ENCODE data around the gene SPDYE16. TPM values are rescaled to one million over a fixed set of nuclear protein-coding genes. Genes with fewer than 3 reads are reported as not detected.
"Not testable (repeated sequence)": the region's sequence is repeated elsewhere in the genome, so short reads cannot be mapped to it uniquely, and the experiment has no call there.

SPDYE16 gene
- total RNA-seq, 1 donor from 2014 or later, result not detected

DNA sequence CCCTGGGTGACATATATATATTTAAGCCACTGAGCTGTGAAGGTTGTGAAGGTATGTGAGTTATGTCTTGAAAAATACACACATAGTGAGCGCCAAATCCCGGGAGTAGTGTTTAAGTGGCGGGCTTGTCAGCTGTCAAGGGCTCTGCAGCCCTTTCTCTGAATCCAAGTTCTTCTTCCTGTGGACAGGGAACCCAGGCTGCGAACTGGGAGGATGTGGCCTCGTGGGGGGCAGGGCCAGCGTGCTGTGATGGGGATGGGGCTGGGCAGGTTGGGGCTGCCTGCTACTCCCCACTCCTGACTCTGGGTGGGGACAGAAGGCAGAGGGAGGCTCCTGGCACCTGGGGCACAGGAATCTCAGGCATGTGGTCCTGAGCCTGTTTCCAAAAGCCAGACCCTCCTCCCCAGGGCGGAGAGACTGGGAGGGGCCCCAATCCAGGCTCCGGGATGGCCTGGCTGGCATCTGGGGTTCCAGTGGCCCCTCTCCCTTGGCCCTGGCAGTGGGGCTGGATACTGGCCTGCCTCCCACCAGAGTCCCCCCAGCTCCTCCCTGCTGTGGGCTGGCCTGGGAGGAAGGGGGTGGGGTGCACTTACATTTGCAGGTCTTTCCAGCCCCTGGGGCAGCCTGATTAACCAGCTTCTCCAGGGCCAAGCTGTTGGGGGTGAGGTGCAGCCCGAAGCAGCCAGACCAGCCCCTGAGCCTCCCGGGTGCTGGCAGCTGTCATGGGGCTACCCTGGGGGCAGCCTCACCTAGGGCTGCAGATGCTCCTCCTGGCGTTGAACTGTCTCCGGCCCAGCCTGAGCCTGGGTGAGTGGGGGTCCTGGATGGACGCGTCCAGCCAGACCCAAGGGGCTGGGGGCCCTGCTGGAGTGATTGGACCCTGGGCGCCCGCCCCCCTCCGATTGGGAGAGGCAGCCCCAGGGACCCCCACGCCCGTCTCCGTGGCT, 32.9 kb downstream of the SPDYE16 start, which contains the start of gene UPK3B:
TSS of gene UPK3B (plus strand) at position 622 of the 947 bp plus-strand sequence. CDS start at position 723, 101 bp downstream.
- DNase-seq (ENCODE audit: low read depth), result no peak
- H3K27me3 ChIP-seq (ENCODE audit: control insufficient read depth, insufficient read depth, low read length), result no peaks in the 10 kb centered on the region
- H3K4me3 ChIP-seq (ENCODE audit: low read depth, low read length), result no peak within 1 kb of the TSS
- TF ChIP-seq, protein P1, sequence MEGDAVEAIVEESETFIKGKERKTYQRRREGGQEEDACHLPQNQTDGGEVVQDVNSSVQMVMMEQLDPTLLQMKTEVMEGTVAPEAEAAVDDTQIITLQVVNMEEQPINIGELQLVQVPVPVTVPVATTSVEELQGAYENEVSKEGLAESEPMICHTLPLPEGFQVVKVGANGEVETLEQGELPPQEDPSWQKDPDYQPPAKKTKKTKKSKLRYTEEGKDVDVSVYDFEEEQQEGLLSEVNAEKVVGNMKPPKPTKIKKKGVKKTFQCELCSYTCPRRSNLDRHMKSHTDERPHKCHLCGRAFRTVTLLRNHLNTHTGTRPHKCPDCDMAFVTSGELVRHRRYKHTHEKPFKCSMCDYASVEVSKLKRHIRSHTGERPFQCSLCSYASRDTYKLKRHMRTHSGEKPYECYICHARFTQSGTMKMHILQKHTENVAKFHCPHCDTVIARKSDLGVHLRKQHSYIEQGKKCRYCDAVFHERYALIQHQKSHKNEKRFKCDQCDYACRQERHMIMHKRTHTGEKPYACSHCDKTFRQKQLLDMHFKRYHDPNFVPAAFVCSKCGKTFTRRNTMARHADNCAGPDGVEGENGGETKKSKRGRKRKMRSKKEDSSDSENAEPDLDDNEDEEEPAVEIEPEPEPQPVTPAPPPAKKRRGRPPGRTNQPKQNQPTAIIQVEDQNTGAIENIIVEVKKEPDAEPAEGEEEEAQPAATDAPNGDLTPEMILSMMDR (IDR thresholded peaks at IDR 0.05; ENCODE audit: insufficient read depth, low read length, poor library complexity, severe bottlenecking), result no peak
- no peaks in the 10 kb centered on the region for H3K36me3 ChIP-seq (ENCODE audit: control insufficient read depth, insufficient read depth, low read length)

DNA sequence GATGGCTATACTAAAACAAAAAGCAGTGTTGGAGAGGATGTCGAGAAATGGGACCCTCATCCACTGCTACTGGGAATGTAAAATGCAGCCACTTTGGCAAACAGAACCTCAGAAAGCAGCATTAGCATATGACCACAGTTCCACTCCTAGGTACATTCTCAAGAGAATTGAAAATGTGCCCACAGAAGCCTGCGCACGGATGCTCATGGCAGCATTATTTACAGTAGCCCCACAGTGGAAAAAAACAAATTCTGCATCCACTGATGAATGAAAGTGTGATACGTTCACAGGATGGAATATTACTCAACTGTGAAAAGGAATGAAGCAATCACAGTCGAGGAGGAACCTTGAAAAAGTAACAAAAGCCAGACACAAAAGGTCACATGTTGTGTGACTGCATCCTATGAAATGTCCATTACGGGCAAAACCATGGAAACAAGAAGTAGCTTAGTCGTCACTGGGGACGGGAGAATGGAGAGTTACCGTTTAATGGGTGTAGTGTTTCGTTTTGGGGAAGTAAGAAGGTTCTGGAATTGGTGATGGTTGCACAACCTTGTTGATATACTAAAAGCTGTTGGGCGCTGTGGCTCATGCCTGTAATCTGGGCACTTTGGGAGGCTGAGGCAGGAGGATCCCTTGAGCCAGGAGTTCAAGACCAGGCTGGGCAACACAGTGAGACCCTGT, 35.2 kb downstream of the SPDYE16 start:
- DNase-seq (ENCODE audit: low read depth), result no peak

GRCh38 chr7:76506643-76507042, 36.5 kb downstream of the SPDYE16 start:
- H3K27me3 ChIP-seq (ENCODE audit: control insufficient read depth, insufficient read depth, low read length); DNase-seq (ENCODE audit: low read depth); H3K4me3 ChIP-seq (ENCODE audit: low read depth, low read length); H3K36me3 ChIP-seq (ENCODE audit: control insufficient read depth, insufficient read depth, low read length): not testable (repeated sequence)

More for the DNA sequence above, 35.2 kb downstream of the SPDYE16 start:
- H3K27me3 ChIP-seq (ENCODE audit: control insufficient read depth, insufficient read depth, low read length), result no peaks in the 10 kb centered on the region
- no peak overlapping the region for H3K4me3 ChIP-seq (ENCODE audit: low read depth, low read length)
- H3K36me3 ChIP-seq (ENCODE audit: control insufficient read depth, insufficient read depth, low read length), result no peaks in the 10 kb centered on the region
- TF ChIP-seq, protein P1 (IDR thresholded peaks at IDR 0.05; ENCODE audit: insufficient read depth, low read length, poor library complexity, severe bottlenecking), result no peak

GRCh38 chr7:76506081-76506440, 37.0 kb downstream of the SPDYE16 start:
- DNase-seq (ENCODE audit: low read depth), result no peak
- TF ChIP-seq, protein P1 (IDR thresholded peaks at IDR 0.05; ENCODE audit: insufficient read depth, low read length, poor library complexity, severe bottlenecking), result no peak
- Histone ChIP-seq H3K36me3 (ENCODE audit: control insufficient read depth, insufficient read depth, low read length) (no peaks in the 10 kb centered on the region), H3K27me3 (ENCODE audit: control insufficient read depth, insufficient read depth, low read length) (no peaks in the 10 kb centered on the region), H3K4me3 (ENCODE audit: low read depth, low read length) (no peak overlapping the region)

DNA sequence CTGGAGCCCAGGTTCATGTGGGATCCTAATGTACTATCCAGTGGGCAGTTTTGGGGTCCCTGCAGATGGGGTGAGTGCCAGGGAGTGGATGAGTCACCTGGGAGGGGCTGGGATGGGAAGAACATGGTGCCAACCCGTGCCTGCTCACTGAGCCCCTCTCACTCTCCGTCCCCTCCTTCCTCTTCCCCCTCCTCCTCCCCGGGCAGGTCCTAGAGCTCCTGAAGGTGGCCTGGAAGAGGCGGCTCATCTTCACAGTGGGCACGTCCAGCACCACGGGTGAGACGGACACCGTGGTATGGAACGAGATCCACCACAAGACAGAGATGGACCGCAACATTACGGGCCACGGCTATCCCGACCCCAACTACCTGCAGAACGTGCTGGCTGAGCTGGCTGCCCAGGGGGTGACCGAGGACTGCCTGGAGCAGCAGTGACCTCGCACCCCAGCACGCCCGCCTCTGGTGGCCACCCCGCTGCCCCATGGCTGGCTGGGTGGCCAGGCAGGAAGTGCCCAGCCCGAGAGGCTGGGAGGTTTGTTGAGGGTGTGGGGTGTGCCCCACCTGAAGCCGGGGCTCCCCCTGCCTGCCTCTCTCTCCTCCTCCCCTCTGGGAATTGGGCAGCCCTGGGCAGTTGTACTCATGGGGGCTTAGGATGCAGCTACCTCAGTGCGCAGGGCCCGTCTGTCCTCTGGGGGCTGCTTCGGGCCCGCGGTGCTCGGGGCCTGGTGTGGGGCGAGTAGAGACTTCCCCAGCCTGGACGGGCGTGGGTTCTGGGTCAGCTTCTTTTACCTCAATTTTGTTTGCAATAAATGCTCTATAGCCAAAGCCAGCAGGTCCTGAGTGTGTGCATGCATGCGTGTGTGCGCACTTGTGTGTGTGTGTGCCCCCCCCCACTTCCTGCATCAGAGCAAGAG, 37.7 kb downstream of the SPDYE16 start:
- DNase-seq (ENCODE audit: low read depth), result no peak
- TF ChIP-seq, protein P1 (IDR thresholded peaks at IDR 0.05; ENCODE audit: insufficient read depth, low read length, poor library complexity, severe bottlenecking), result no peak

GRCh38 chr7:76504351-76505167, 38.5 kb downstream of the SPDYE16 start:
- not testable (repeated sequence) for H3K4me3 ChIP-seq (ENCODE audit: low read depth, low read length); H3K27me3 ChIP-seq (ENCODE audit: control insufficient read depth, insufficient read depth, low read length); H3K36me3 ChIP-seq (ENCODE audit: control insufficient read depth, insufficient read depth, low read length); DNase-seq (ENCODE audit: low read depth)

More for the DNA sequence above, 37.7 kb downstream of the SPDYE16 start:
- no peaks in the 10 kb centered on the region for H3K27me3 ChIP-seq (ENCODE audit: control insufficient read depth, insufficient read depth, low read length)
- no peaks in the 10 kb centered on the region for H3K36me3 ChIP-seq (ENCODE audit: control insufficient read depth, insufficient read depth, low read length)
- H3K4me3 ChIP-seq (ENCODE audit: low read depth, low read length), result no peak overlapping the region

DNA sequence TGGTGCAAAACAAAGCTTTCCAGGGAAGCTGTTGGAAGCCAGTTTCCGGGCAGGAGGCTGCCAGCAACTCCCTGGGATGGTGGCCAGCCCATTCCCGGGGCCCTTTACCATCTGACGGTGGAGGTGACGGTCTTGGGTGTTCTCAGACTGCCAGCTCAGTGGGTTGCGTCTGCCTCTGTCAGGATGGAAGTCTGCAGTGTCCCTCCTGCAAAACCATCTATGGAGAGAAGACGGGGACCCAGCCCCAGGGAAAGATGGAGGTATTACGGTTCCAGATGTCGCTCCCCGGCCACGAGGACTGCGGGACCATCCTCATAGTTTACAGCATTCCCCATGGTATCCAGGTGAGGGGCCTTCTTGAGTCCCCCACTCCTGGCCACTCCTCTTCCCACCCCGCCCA, 39.9 kb downstream of the SPDYE16 start:
- not testable (repeated sequence) for H3K36me3 ChIP-seq (ENCODE audit: control insufficient read depth, insufficient read depth, low read length); H3K4me3 ChIP-seq (ENCODE audit: low read depth, low read length); H3K27me3 ChIP-seq (ENCODE audit: control insufficient read depth, insufficient read depth, low read length); DNase-seq (ENCODE audit: low read depth)

- not testable (repeated sequence) for H3K4me3 ChIP-seq (ENCODE audit: low read depth, low read length); DNase-seq (ENCODE audit: low read depth); H3K36me3 ChIP-seq (ENCODE audit: control insufficient read depth, insufficient read depth, low read length); H3K27me3 ChIP-seq (ENCODE audit: control insufficient read depth, insufficient read depth, low read length)
Observed at GRCh38 chr7:76502836-76503235, 40.3 kb downstream of the SPDYE16 start.

DNA sequence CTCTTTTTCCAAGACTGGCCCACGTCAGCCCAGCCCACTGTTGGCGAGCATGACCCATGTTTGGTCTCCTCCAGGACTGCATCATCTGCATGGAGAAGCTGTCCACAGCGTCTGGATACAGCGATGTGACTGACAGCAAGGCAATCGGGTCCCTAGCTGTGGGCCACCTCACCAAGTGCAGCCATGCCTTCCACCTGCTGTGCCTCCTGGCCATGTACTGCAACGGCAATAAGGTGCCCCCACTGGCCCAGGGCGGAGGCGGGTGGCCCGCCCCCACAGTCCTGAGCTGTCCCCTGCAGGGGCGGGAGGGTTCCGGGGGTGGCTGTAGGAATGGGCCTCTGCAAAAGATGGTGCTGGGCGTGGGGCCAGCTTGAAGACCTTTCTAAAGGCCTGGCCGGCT, 40.9 kb downstream of the SPDYE16 start:
- H3K36me3 ChIP-seq (ENCODE audit: control insufficient read depth, insufficient read depth, low read length); DNase-seq (ENCODE audit: low read depth): not testable (repeated sequence)

More for the DNA sequence above, 40.9 kb downstream of the SPDYE16 start:
- not testable (repeated sequence) for H3K4me3 ChIP-seq (ENCODE audit: low read depth, low read length); H3K27me3 ChIP-seq (ENCODE audit: control insufficient read depth, insufficient read depth, low read length)

Measured in kidney epithelial cell (primary cell).